Measurements from ENCODE around the gene FUT8.

The FUT8 gene

GRCh38 chr14:65373671-65374039, 38.9 kb upstream of the FUT8 start:
- H3K9ac ChIP-seq (ENCODE audit: low read depth, low read length), result no peak overlapping the region
- H3K27ac ChIP-seq (ENCODE audit: low read length), result no peak overlapping the region
- no peaks in the 10 kb centered on the region for H3K79me2 ChIP-seq (ENCODE audit: insufficient read depth, low read length)
- H3K27me3 ChIP-seq (ENCODE audit: insufficient read depth, low read length, poor library complexity), result no peaks in the 10 kb centered on the region
- H3K4me1 ChIP-seq (ENCODE audit: insufficient read depth, low read length), result no peaks in the 10 kb centered on the region
- H3K4me3 ChIP-seq (ENCODE audit: low read depth in 1 of 2, low read length in 2 of 2), result no peak overlapping the region
- no peak overlapping the region for H2AFZ ChIP-seq (ENCODE audit: low read depth, low read length)
- no peaks in the 10 kb centered on the region for H3K9me3 ChIP-seq (ENCODE audit: insufficient read depth, low read length, severe bottlenecking)
- no peaks in the 10 kb centered on the region for H4K20me1 ChIP-seq (ENCODE audit: insufficient read depth, low read length)
- DNase-seq (no peak), ATAC-seq (ENCODE audit: insufficient read depth, low read depth) (no peak)
- TF ChIP-seq EZH2 (IDR thresholded peaks at IDR 0.05; ENCODE audit: borderline replicate concordance, low read depth, low read length, severe bottlenecking), result no peak
- TF ChIP-seq, protein P1, sequence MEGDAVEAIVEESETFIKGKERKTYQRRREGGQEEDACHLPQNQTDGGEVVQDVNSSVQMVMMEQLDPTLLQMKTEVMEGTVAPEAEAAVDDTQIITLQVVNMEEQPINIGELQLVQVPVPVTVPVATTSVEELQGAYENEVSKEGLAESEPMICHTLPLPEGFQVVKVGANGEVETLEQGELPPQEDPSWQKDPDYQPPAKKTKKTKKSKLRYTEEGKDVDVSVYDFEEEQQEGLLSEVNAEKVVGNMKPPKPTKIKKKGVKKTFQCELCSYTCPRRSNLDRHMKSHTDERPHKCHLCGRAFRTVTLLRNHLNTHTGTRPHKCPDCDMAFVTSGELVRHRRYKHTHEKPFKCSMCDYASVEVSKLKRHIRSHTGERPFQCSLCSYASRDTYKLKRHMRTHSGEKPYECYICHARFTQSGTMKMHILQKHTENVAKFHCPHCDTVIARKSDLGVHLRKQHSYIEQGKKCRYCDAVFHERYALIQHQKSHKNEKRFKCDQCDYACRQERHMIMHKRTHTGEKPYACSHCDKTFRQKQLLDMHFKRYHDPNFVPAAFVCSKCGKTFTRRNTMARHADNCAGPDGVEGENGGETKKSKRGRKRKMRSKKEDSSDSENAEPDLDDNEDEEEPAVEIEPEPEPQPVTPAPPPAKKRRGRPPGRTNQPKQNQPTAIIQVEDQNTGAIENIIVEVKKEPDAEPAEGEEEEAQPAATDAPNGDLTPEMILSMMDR (IDR thresholded peaks at IDR 0.05; ENCODE audit: borderline replicate concordance, extremely low read depth, low read length, poor library complexity, severe bottlenecking), result no peak
- H3K4me2 ChIP-seq (ENCODE audit: insufficient read depth, low read length), result no peak overlapping the region
- no peaks in the 10 kb centered on the region for H3K36me3 ChIP-seq (ENCODE audit: insufficient read depth, low read length)

DNA sequence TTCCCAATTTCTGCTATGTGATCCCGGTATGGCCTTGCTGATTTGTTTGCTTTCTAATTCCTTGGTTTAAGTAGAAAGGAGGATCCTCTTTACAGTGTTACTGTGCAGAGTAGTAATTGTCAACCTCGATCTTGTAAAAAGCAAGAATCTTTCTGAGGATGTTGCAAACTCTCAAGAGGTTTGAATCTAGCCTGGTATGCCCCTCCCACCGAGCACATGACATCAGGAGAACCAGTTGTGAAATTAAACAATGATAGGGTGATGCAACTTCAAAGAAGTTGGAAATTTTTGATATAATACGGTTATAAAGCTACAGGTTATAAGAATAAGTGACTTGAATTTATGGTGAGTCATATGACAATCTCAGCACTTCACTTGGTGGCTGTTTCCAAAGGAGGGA, 35.0 kb upstream of the FUT8 start:
- DNase-seq (no peak), ATAC-seq (ENCODE audit: insufficient read depth, low read depth) (no peak)
- Histone ChIP-seq H2AFZ (ENCODE audit: low read depth, low read length) (no peak overlapping the region), H3K36me3 (ENCODE audit: insufficient read depth, low read length) (no peaks in the 10 kb centered on the region), H3K4me1 (ENCODE audit: insufficient read depth, low read length) (no peaks in the 10 kb centered on the region), H3K9ac (ENCODE audit: low read depth, low read length) (no peak overlapping the region), H3K4me2 (ENCODE audit: insufficient read depth, low read length) (no peak overlapping the region), H3K27ac (ENCODE audit: low read length) (no peak overlapping the region), H3K9me3 (ENCODE audit: insufficient read depth, low read length, severe bottlenecking) (no peaks in the 10 kb centered on the region), H4K20me1 (ENCODE audit: insufficient read depth, low read length) (no peaks in the 10 kb centered on the region), H3K79me2 (ENCODE audit: insufficient read depth, low read length) (no peaks in the 10 kb centered on the region), H3K4me3 (ENCODE audit: low read depth in 1 of 2, low read length in 2 of 2) (no peak overlapping the region), H3K27me3 (ENCODE audit: insufficient read depth, low read length, poor library complexity) (no peaks in the 10 kb centered on the region)
- no peak for TF ChIP-seq EZH2 (IDR thresholded peaks at IDR 0.05; ENCODE audit: borderline replicate concordance, low read depth, low read length, severe bottlenecking)
- TF ChIP-seq, protein P1 (IDR thresholded peaks at IDR 0.05; ENCODE audit: borderline replicate concordance, extremely low read depth, low read length, poor library complexity, severe bottlenecking), result no peak

DNA sequence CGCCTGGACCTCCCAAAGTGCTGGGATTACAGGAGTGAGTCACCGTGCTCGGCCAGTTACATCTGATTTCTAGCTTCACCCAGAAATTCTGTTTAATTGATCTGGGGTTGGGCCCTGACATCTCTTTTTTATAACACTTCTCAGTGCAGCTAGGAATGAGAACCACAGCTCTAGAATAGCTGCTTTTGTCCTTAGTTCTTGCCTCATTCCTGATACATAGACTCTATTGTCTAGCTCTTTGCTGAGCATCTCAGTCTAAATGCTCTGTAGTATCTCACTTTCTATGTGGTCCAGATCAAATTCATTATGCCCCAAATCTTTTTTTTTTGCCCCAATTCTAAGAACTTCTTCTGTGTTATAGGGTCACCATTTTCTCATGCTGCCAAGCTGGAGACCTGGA, 29.9 kb upstream of the FUT8 start:
- TF ChIP-seq EZH2 (IDR thresholded peaks at IDR 0.05; ENCODE audit: borderline replicate concordance, low read depth, low read length, severe bottlenecking), result no peak
- TF ChIP-seq, protein P1 (IDR thresholded peaks at IDR 0.05; ENCODE audit: borderline replicate concordance, extremely low read depth, low read length, poor library complexity, severe bottlenecking), result no peak
- no peak overlapping the region for H2AFZ ChIP-seq (ENCODE audit: low read depth, low read length)
- H3K36me3 ChIP-seq (ENCODE audit: insufficient read depth, low read length), result no peaks in the 10 kb centered on the region
- H3K9ac ChIP-seq (ENCODE audit: low read depth, low read length), result no peak overlapping the region
- no peaks in the 10 kb centered on the region for H3K27me3 ChIP-seq (ENCODE audit: insufficient read depth, low read length, poor library complexity)
- no peaks in the 10 kb centered on the region for H4K20me1 ChIP-seq (ENCODE audit: insufficient read depth, low read length)
- no peaks in the 10 kb centered on the region for H3K4me1 ChIP-seq (ENCODE audit: insufficient read depth, low read length)
- DNase-seq (no peak), ATAC-seq (ENCODE audit: insufficient read depth, low read depth) (no peak)
- H3K9me3 ChIP-seq (ENCODE audit: insufficient read depth, low read length, severe bottlenecking), result no peaks in the 10 kb centered on the region
- H3K4me2 ChIP-seq (ENCODE audit: insufficient read depth, low read length), result no peak overlapping the region
- H3K79me2 ChIP-seq (ENCODE audit: insufficient read depth, low read length), result no peaks in the 10 kb centered on the region
- no peak overlapping the region for H3K27ac ChIP-seq (ENCODE audit: low read length)
- no peak overlapping the region for H3K4me3 ChIP-seq (ENCODE audit: low read depth in 1 of 2, low read length in 2 of 2)

DNA sequence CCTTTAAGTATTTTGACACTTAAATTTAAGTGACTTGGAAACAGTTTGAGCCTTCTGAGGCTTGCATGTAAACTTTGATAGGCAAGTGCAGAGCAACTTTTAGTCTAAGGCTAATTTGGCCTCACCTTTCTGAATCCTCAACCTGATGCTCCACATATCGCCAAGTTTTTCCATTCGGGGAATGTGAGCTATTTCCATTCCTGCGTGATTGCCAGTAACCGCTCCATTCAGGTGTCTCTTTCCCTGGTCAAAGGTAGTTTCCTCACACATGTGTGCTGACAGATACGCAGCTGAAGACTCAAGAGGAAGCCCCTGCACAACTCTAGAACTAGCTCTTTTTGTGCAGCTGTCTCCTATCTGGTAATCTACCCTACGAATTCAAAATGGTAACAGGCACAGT, 25.4 kb upstream of the FUT8 start:
- Histone ChIP-seq H3K79me2 (ENCODE audit: insufficient read depth, low read length) (no peaks in the 10 kb centered on the region), H3K4me2 (ENCODE audit: insufficient read depth, low read length) (no peak overlapping the region), H3K4me3 (ENCODE audit: low read depth in 1 of 2, low read length in 2 of 2) (no peak overlapping the region), H3K36me3 (ENCODE audit: insufficient read depth, low read length) (no peaks in the 10 kb centered on the region), H3K4me1 (ENCODE audit: insufficient read depth, low read length) (no peaks in the 10 kb centered on the region), H3K27ac (ENCODE audit: low read length) (no peak overlapping the region), H4K20me1 (ENCODE audit: insufficient read depth, low read length) (no peaks in the 10 kb centered on the region), H3K27me3 (ENCODE audit: insufficient read depth, low read length, poor library complexity) (no peaks in the 10 kb centered on the region), H3K9ac (ENCODE audit: low read depth, low read length) (no peak overlapping the region), H2AFZ (ENCODE audit: low read depth, low read length) (no peak overlapping the region), H3K9me3 (ENCODE audit: insufficient read depth, low read length, severe bottlenecking) (no peaks in the 10 kb centered on the region)
- TF ChIP-seq EZH2 (IDR thresholded peaks at IDR 0.05; ENCODE audit: borderline replicate concordance, low read depth, low read length, severe bottlenecking), result no peak
- TF ChIP-seq, protein P1 (IDR thresholded peaks at IDR 0.05; ENCODE audit: borderline replicate concordance, extremely low read depth, low read length, poor library complexity, severe bottlenecking), result no peak
- DNase-seq (no peak), ATAC-seq (ENCODE audit: insufficient read depth, low read depth) (no peak)

Data from DND-41 (cell line).